Caki2 (cell line): ENCODE measurements around the gene KCND3. TPM values are rescaled to one million over a fixed set of nuclear protein-coding genes. Genes with fewer than 3 reads are reported as not detected.
A peak's percentile ranks its signal among the peaks of the same experiment; 100 is the strongest.

ENCODE experiments used
- DNase-seq: peaks from one replicate; pipeline ENCODE4 v3.0.0-alpha.2; 2015; ENCODE audit warnings: low read depth
- in situ Hi-C: cut with HindIII; loops from 2 replicates; pipeline ENCODE4 v1.10.0; 2016; ENCODE audit warnings: low sequenced_read_pairs, low pct_unique_long_range_greater_than_20kb, mixed read lengths
- total RNA-seq: library from RNA; depleted of rRNA; stranded (reverse); fragments of >200 nt; shearing (Covaris generic); gene quantifications from 2 replicates; pipeline ENCODE4 v1.2.3, GENCODE V29; 2014; ENCODE audit warnings: low replicate concordance

Gene KCND3
- total RNA-seq, 1 experiment from 2014 or later: not detected

GRCh38 chr1:111903871-111904449 is 85.5 kb downstream of the KCND3 start:
- in situ Hi-C loops: no loop called here
- DNase-seq: no peak

DNA sequence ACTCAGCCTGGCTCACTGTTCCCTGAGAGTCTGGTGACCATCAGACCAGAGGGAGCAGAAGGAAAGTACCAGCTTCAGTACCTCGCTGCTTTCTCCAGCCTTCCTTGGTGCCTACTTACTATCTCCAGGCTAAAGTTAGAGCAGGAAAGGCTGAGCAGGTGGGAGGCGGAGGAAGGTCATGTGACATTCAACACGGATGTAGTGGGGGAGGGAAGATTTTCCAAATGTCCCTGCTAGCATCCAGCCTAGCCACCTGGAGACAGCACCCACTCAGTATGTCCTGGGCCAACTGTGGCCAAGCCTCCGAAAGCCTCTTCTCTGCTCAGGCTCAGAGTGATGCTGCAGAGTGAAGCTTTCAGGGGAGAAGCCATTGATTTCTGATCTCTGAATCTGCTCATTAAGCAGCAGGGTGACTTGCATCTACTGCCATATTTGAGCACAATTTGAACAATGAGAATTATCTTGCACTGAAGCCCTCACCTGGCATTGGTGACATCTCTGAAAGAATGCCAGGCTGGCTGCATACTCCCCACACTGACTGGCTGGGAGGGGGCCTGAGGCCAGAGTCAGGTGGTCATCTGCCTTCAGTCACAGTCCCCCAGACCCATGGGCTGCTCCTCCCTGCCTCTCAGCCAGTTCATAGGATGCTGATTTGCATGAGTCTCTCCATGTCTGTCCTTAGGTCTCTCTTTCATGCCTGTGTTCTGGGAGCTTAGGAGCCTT is 86.2 kb downstream of the KCND3 start:
- no peak for DNase-seq
- in situ Hi-C loops: no loop called here

DNA sequence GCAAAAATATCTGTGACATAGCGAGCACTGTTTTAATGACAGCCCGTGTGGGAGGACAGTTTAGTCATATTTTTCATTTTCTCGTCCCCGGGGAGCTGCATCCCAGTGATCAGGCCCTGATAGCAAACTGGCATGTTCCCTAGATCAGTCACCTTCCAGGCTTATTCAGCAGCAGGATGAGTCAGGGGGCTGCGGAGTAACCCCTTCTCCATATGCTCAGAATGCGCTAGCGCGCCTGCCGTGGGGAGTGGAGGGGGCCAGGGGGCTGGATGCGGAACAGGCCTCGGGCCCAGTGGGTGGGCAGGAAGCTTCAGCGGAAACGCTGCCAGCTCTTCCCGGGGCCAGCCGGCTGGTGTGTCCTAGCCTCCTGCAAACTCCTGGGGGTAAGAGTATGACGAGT is 94.0 kb downstream of the KCND3 start:
- DNase-seq: no peak
- in situ Hi-C loops: no loop called here

DNA sequence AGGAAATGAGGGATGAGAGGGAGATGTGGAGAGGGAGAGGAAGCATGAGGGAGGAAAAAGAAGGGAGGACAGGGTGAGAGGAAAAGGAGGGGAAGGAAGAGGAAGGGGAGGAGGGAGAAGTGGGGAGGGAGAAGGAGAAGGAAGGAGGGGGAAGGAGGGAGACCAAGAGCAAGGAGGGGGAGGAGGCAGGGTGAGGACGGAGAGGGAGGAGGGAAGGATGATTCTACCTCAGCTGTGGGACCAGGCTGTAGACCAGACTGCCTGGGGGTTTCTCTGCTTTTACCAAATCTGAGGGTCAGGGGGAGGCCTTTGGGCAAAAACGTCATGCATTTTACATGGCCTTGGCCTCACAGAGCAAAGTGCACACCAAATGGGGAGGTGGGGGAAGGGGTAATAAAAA is 94.5 kb downstream of the KCND3 start:
- in situ Hi-C loops: no loop called here

GRCh38 chr1:111894497-111894896 is 95.0 kb downstream of the KCND3 start:
- no peak for DNase-seq
- in situ Hi-C loops: no loop called here

More for the DNA sequence above, 94.5 kb downstream of the KCND3 start:
- DNase-seq: no peak

- DNase-seq: no peak
- in situ Hi-C loops: no loop called here
Measured at GRCh38 chr1:111891566-111891965, 97.9 kb downstream of the KCND3 start.

DNA sequence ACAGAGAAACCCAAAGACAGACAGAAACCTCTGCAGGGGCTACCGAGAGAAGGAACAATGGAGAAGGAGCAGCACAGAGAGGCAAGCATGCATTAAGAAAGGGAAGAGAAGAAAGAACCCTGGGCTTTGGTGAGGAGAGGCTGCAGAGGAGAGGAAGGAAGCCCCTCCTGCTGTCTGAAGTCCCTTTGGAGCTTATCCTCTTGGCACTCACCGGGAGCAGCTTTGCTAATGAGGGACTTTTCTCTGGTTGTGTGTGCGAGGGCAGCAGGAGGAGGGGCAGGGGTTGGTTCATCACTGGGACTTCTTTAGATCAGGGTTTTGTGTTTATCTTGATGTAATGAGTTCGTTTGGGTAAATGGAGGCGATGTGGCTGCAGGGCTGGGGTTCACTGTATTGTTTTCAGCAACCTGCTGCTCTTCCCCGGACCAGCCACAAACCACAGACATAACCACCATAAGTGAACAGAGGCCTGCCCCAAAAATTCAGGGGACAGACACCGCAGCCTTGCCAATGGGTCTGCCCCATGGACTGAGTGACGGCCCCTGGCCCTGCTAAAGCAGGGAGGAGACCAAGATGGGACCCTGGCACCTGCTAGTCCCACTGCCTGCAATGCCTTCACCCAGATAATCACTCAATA is 100.6 kb downstream of the KCND3 start:
- in situ Hi-C loops: no loop called here
- no peak for DNase-seq

GRCh38 chr1:111887875-111888274 is 101.6 kb downstream of the KCND3 start:
- in situ Hi-C loops: no loop called here

GRCh38 chr1:111887385-111887784 is 102.1 kb downstream of the KCND3 start:
- DNase-seq: no peak
- in situ Hi-C loops: no loop called here

More at GRCh38 chr1:111887875-111888274, 101.6 kb downstream of the KCND3 start:
- no peak for DNase-seq

- in situ Hi-C loops: no loop called here
- no peak for DNase-seq
Measured at GRCh38 chr1:111886741-111887140, 102.7 kb downstream of the KCND3 start.

DNA sequence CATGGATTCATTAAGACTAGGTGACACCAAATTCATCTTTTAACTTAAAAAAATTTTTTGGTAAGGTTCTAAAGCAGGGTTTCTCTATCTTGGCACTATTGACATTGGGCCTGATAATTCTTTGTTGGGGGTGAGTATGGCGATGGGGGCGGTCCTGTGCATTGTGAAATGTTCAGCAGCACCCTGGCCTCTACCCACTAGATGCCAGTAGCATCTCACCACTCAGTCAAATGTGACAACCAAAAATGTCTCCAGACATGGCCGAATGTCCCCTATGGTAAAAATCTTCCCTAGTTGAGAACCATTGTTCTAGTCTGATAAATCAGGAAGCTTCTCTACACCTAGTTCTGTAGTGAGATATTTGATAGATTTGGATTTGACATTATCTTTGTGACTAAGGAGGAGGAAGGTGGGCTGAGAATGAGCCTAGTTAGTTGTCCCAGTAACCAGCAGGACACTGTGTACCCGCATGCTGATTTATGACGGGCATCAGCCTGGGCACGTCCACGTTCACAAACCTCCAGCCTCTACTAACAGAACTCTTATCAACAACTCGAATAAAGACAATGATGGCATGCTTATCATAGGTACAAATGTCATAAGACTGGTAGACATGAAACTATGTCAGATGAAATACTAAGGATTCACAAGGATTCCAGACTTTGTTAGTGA is 104.6 kb downstream of the KCND3 start:
- DNase-seq: no peak

DNA sequence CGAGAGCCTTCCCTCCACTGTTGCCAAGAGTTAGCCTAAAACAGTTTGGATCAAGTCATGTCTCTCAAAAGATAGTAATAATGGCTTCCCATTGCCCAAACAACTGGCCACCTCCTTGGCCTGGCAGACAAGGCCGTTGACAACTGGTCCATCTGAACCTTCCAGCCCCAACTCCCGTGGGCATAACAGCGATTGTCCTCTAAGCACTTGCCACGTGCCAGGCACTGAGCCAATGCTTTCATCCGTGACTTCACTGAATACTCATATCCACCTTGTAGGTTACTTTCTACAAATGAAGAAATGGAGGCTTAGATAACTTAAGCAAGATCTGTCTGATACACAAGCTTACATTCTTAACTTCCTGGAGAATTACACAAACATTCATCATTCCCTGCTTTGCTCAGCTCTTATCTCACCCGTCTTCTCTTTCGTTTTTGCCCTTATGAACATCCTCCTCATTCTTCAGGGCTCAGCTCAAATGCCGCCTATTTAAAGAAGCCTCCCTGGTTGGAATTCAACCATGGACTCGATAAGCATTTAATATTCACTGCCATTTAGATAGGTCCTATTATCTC is 106.4 kb downstream of the KCND3 start:
- in situ Hi-C loops: no loop called here
- no peak for DNase-seq

More for the DNA sequence above, 104.6 kb downstream of the KCND3 start:
- in situ Hi-C loops: no loop called here

- in situ Hi-C loops: no loop called here
- DNase-seq: no peak
Measured at GRCh38 chr1:111882559-111882958, 106.9 kb downstream of the KCND3 start.

DNA sequence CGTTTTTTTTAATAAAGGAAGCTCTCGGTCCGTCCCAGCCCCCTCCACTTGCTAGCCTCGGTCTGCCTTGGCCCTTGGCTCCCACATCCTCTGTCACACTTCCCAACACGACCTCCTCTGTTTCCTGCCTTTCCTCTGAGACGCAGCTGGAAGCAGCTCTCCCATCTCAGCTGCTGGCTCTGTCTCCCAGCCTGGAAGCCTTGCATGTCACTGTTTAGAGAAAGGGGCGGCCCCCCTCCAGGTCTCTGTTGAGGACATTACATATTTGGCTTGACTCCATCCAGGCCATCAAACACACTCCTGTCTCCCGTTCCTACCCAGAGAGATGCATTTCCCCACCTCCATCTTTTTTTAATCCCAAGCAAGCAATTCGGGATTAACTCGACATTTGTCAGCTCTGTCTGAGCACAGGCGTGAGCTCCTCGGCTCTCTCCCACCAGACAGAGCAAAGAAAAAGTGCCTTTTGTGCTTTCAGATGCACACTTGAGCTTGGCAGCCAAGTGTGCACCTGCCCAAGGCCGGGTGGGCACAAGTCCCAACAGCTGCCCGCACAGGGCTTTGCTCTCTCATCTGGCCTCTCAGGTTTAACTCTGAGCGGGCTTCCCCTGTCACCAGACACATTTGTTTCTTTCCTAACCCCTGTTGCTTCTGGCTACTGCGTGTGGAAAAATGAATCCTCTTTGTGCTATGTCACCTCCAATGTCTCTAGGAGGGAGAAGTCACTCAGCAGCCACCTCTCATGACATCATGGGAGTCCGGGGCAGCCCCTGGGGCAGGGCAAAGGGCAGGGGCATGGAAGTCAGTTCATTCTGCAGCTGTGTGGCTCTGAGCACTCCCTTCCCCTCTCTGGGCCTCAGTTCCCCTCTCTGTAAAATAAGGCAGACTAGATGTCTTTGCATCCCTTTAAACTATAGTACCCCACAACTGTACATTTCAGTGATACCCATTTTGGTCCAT is 108.3 kb downstream of the KCND3 start:
- no peak for DNase-seq
- in situ Hi-C loops: no loop called here

DNA sequence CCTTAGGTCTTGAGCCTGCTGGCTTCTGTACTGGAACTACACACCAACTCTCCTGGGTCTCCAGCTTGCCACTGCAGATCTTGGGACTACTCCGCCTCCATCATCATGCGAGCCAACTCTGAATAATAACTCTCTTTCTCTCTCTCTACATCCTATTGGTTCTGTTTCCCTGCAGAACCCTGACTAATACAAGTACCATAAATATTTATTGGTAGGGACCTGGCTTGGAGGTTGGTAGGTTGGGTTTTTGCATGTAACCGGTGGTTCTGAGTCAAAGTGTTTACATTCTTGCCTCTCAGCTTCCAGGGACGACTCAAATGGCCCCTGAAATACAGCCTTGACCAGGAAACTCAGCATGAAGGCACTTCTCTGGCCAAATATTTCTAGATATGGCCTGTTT is 110.4 kb downstream of the KCND3 start:
- in situ Hi-C loops: no loop called here
- peak; percentile 34 for DNase-seq

GRCh38 chr1:111878649-111879048 is 110.8 kb downstream of the KCND3 start:
- peak; percentile 31 for DNase-seq

DNA sequence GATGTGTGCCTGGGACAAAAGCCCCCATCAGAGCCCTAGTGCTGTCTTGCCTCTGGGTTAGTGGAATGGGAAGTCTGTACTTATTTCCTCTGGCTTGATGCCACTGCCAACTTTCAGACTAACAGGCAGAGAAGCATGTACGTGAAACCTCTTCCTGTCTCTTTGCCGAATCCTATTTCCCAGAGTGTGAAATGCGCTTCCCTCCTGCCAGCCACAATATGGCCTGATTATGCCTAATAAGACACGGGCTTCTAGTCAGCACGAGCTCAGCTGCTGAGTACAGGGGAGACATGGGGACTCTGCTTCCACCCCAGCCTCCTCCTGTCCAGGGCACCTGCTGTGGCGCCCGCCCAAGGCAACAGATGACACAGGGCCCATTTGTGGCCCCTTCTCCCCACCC is 111.4 kb downstream of the KCND3 start:
- DNase-seq: no peak
- in situ Hi-C loops: no loop called here

More at GRCh38 chr1:111878649-111879048, 110.8 kb downstream of the KCND3 start:
- in situ Hi-C loops: no loop called here

DNA sequence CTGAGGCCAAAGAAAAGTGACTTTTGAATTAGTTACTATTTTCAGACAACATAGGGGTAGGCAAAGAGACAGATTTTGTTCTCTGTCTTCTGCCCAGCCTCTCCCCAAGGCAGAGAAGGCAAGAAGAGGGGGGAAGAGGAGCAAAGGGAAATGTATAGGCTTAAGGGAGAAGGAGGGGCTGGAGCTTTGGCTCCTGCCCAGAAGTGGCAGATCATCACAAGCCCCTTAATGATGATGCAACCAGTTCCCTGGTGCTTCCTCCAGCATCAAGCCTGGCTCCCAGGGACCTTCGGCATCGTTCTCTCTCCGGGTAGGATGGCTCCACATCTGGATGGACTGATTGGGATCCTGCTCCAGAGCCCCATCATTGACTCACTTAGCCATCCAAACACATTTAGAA is 112.8 kb downstream of the KCND3 start:
- in situ Hi-C loops: no loop called here
- no peak for DNase-seq
